HCEC 1CT (cell line): ENCODE data around the gene MAGED2.
"Not testable (repeated sequence)": the region's sequence is repeated elsewhere in the genome, so short reads cannot be mapped to it uniquely, and the experiment has no call there.

Source experiments
- DNase-seq: peaks from one replicate; pipeline ENCODE4 v3.0.0-alpha.2; 2017

Gene MAGED2

GRCh38 chrX:54819201-54819600, 11.7 kb downstream of the MAGED2 start:
- DNase-seq: no peak

- DNase-seq: no peak
These were observed 13.2 kb downstream of the MAGED2 start for GRCh38 chrX:54820737-54821136.

- no peak for DNase-seq
These were observed 13.8 kb downstream of the MAGED2 start for GRCh38 chrX:54821310-54821709.

GRCh38 chrX:54824195-54824594, 16.6 kb downstream of the MAGED2 start:
- no peak for DNase-seq

GRCh38 chrX:54824722-54825121, 17.2 kb downstream of the MAGED2 start:
- no peak for DNase-seq

- DNase-seq: no peak
These were observed 18.3 kb downstream of the MAGED2 start for GRCh38 chrX:54825716-54826438.

GRCh38 chrX:54826598-54826997, 19.1 kb downstream of the MAGED2 start:
- DNase-seq: no peak

- no peak for DNase-seq
These were observed 31.0 kb downstream of the MAGED2 start for GRCh38 chrX:54838583-54838982.

GRCh38 chrX:54841184-54841874, 33.8 kb downstream of the MAGED2 start:
- not testable (repeated sequence) for DNase-seq

- DNase-seq: no peak
These were observed 35.1 kb downstream of the MAGED2 start for GRCh38 chrX:54842607-54843006.

GRCh38 chrX:54843050-54843449, 35.5 kb downstream of the MAGED2 start:
- no peak for DNase-seq

GRCh38 chrX:54847700-54848099, 40.2 kb downstream of the MAGED2 start:
- not testable (repeated sequence) for DNase-seq

- DNase-seq: no peak
These were observed 57.7 kb downstream of the MAGED2 start for GRCh38 chrX:54865208-54865607.
